ENCODE results near the gene CYYR1. TPM values are rescaled to one million over a fixed set of nuclear protein-coding genes. Genes with fewer than 3 reads are reported as not detected.

The CYYR1 gene
- total RNA-seq, 1 donor from 2014 or later, result 21.6 TPM

- no peak for TF ChIP-seq CTCF (conservative IDR thresholded peaks at IDR 0.05)
Observed at GRCh38 chr21:26443291-26443690, 129.8 kb downstream of the CYYR1 start.

GRCh38 chr21:26441149-26441548 is 131.9 kb downstream of the CYYR1 start:
- no peak overlapping the region for H3K4me3 Mint-ChIP-seq
- DNase-seq (ENCODE audit: extremely low spot score, unreplicated experiment), result no peak
- no peak overlapping the region for H3K27ac Mint-ChIP-seq
- H3K4me1 Mint-ChIP-seq (ENCODE audit: unreplicated experiment), result peaks cover under 1% of the 10 kb centered on the region
- H3K36me3 Mint-ChIP-seq, result no peaks in the 10 kb centered on the region
- no peak for TF ChIP-seq CTCF (conservative IDR thresholded peaks at IDR 0.05)
- H3K9me3 Mint-ChIP-seq, result peaks cover 5% of the 10 kb centered on the region
- H3K27me3 Mint-ChIP-seq, result no peaks in the 10 kb centered on the region

More at GRCh38 chr21:26443291-26443690, 129.8 kb downstream of the CYYR1 start:
- H3K27me3 Mint-ChIP-seq, result no peaks in the 10 kb centered on the region
- no peak for DNase-seq (ENCODE audit: extremely low spot score, unreplicated experiment)
- H3K4me3 Mint-ChIP-seq, result no peak overlapping the region
- H3K4me1 Mint-ChIP-seq (ENCODE audit: unreplicated experiment), result peaks cover 13% of the 10 kb centered on the region
- no peaks in the 10 kb centered on the region for H3K36me3 Mint-ChIP-seq
- no peak overlapping the region for H3K27ac Mint-ChIP-seq
- peaks cover 11% of the 10 kb centered on the region for H3K9me3 Mint-ChIP-seq

GRCh38 chr21:26438976-26439375 is 134.1 kb downstream of the CYYR1 start:
- no peaks in the 10 kb centered on the region for H3K27me3 Mint-ChIP-seq
- H3K4me1 Mint-ChIP-seq (ENCODE audit: unreplicated experiment), result no peaks in the 10 kb centered on the region
- no peak overlapping the region for H3K27ac Mint-ChIP-seq
- DNase-seq (ENCODE audit: extremely low spot score, unreplicated experiment), result no peak
- H3K36me3 Mint-ChIP-seq, result no peaks in the 10 kb centered on the region
- H3K9me3 Mint-ChIP-seq, result peaks cover 5% of the 10 kb centered on the region
- H3K4me3 Mint-ChIP-seq, result no peak overlapping the region
- TF ChIP-seq CTCF (conservative IDR thresholded peaks at IDR 0.05), result no peak

- no peak for TF ChIP-seq CTCF (conservative IDR thresholded peaks at IDR 0.05)
- H3K4me1 Mint-ChIP-seq (ENCODE audit: unreplicated experiment), result no peaks in the 10 kb centered on the region
Observed at GRCh38 chr21:26437326-26438009, 135.6 kb downstream of the CYYR1 start.

GRCh38 chr21:26433386-26433785 is 139.7 kb downstream of the CYYR1 start:
- Mint-ChIP-seq H3K36me3 (no peaks in the 10 kb centered on the region), H3K4me3 (no peak overlapping the region), H3K9me3 (peaks cover 3% of the 10 kb centered on the region), H3K27ac (no peak overlapping the region), H3K27me3 (no peaks in the 10 kb centered on the region), H3K4me1 (ENCODE audit: unreplicated experiment) (no peaks in the 10 kb centered on the region)
- no peak for TF ChIP-seq CTCF (conservative IDR thresholded peaks at IDR 0.05)
- no peak for DNase-seq (ENCODE audit: extremely low spot score, unreplicated experiment)

More at GRCh38 chr21:26437326-26438009, 135.6 kb downstream of the CYYR1 start:
- H3K4me3 Mint-ChIP-seq, result no peak overlapping the region
- H3K27ac Mint-ChIP-seq, result no peak overlapping the region
- H3K36me3 Mint-ChIP-seq, result no peaks in the 10 kb centered on the region
- H3K27me3 Mint-ChIP-seq, result no peaks in the 10 kb centered on the region
- peaks cover 5% of the 10 kb centered on the region for H3K9me3 Mint-ChIP-seq
- no peak for DNase-seq (ENCODE audit: extremely low spot score, unreplicated experiment)
